Measurements from ENCODE around the gene KRTAP15-1.

Gene KRTAP15-1

GRCh38 chr21:30444204-30444603, 4.1 kb downstream of the KRTAP15-1 start:
- ChIA-PET POLR2A (no interaction called here), CTCF (interaction anchor here (0.8 to 2.2 kb wide), 7 partner anchors 10 to 643 kb away, joined by 3 to 12 read pairs (median 4); no protein-coding TSS in a partner anchor)
- H3K4me1 ChIP-seq (ENCODE audit: control insufficient read depth, insufficient read depth, low read length), result no peaks in the 10 kb centered on the region
- TF ChIP-seq ZNF398 (tag by site-specific recombination; IDR thresholded peaks at IDR 0.05) (no peak), ZNF549 (tag by site-specific recombination; IDR thresholded peaks at IDR 0.05) (no peak), ZSCAN5A (tag by site-specific recombination; IDR thresholded peaks at IDR 0.05) (no peak), SCRT2 (tag by site-specific recombination; IDR thresholded peaks at IDR 0.05) (no peak), KLF10 (tag by site-specific recombination; IDR thresholded peaks at IDR 0.05) (no peak), MYNN (tag by site-specific recombination; IDR thresholded peaks at IDR 0.05; ENCODE audit: borderline replicate concordance) (no peak), ZNF169 (tag by site-specific recombination; IDR thresholded peaks at IDR 0.05) (no peak)
- H3K4me3 ChIP-seq (ENCODE audit: low read depth, low read length), result no peak overlapping the region
- no peaks in the 10 kb centered on the region for H3K36me3 ChIP-seq (ENCODE audit: control insufficient read depth in 2 of 2, insufficient read depth in 1 of 2, low read length in 2 of 2)
- no peaks in the 10 kb centered on the region for H3K9me3 ChIP-seq (ENCODE audit: control insufficient read depth, insufficient read depth, low read depth, low read length)
- no peak overlapping the region for H3K27ac ChIP-seq (ENCODE audit: extremely low read depth, low read depth, low read length)

GRCh38 chr21:30447056-30447455, 7.0 kb downstream of the KRTAP15-1 start:
- POLR2A ChIA-PET, result no interaction called here
- no peaks in the 10 kb centered on the region for H3K9me3 ChIP-seq (ENCODE audit: control insufficient read depth, insufficient read depth, low read depth, low read length)
- H3K27ac ChIP-seq (ENCODE audit: extremely low read depth, low read depth, low read length), result no peak overlapping the region
- no peaks in the 10 kb centered on the region for H3K36me3 ChIP-seq (ENCODE audit: control insufficient read depth in 2 of 2, insufficient read depth in 1 of 2, low read length in 2 of 2)
- CTCF ChIA-PET, result no interaction called here
- no peaks in the 10 kb centered on the region for H3K4me1 ChIP-seq (ENCODE audit: control insufficient read depth, insufficient read depth, low read length)
- H3K4me3 ChIP-seq (ENCODE audit: low read depth, low read length), result no peak overlapping the region
- TF ChIP-seq ZNF514 (tag by site-specific recombination; IDR thresholded peaks at IDR 0.05) (no peak), ZBTB21 (tag by site-specific recombination; IDR thresholded peaks at IDR 0.05) (no peak), ZFP41 (tag by site-specific recombination; IDR thresholded peaks at IDR 0.05; ENCODE audit: borderline replicate concordance) (no peak), ZBTB10 (tag by site-specific recombination; IDR thresholded peaks at IDR 0.05) (no peak), BCL11A (tag by site-specific recombination; IDR thresholded peaks at IDR 0.05; ENCODE audit: low read depth) (no peak), ZBTB7A (tag by site-specific recombination; IDR thresholded peaks at IDR 0.05; ENCODE audit: low read depth) (no peak), ZNF549 (tag by site-specific recombination; IDR thresholded peaks at IDR 0.05) (no peak), ZNF48 (tag by site-specific recombination; IDR thresholded peaks at IDR 0.05) (no peak), YY1 (tag by site-specific recombination; IDR thresholded peaks at IDR 0.05) (no peak), ZNF155 (tag by site-specific recombination; IDR thresholded peaks at IDR 0.05) (no peak)

- POLR2A ChIA-PET, result no interaction called here
- no peaks in the 10 kb centered on the region for H3K36me3 ChIP-seq (ENCODE audit: control insufficient read depth in 2 of 2, insufficient read depth in 1 of 2, low read length in 2 of 2)
- CTCF ChIA-PET, result interaction anchor here (0.6 to 1.3 kb wide), 2 partner anchors 15 to 1293 kb away, joined by 4 read pairs; no protein-coding TSS in a partner anchor
- no peak for TF ChIP-seq ZNF121 (tag by site-specific recombination; IDR thresholded peaks at IDR 0.05)
- no peak for TF ChIP-seq PRDM4 (tag by site-specific recombination; IDR thresholded peaks at IDR 0.05)
- TF ChIP-seq ZNF629 (tag by site-specific recombination; IDR thresholded peaks at IDR 0.05), result no peak
- no peak for TF ChIP-seq ZNF571 (tag by site-specific recombination; IDR thresholded peaks at IDR 0.05)
- no peak for TF ChIP-seq BCL11A (tag by site-specific recombination; IDR thresholded peaks at IDR 0.05; ENCODE audit: low read depth)
- no peak for TF ChIP-seq CTCF (tag by site-specific recombination; IDR thresholded peaks at IDR 0.05)
- TF ChIP-seq ZBTB1 (tag by site-specific recombination; IDR thresholded peaks at IDR 0.05), result no peak
- TF ChIP-seq ZNF76 (tag by site-specific recombination; IDR thresholded peaks at IDR 0.05; ENCODE audit: borderline replicate concordance, low read depth), result no peak
Measured at GRCh38 chr21:30448514-30448913, 8.4 kb downstream of the KRTAP15-1 start.

More at GRCh38 chr21:30448514-30448913, 8.4 kb downstream of the KRTAP15-1 start:
- no peaks in the 10 kb centered on the region for H3K9me3 ChIP-seq (ENCODE audit: control insufficient read depth, insufficient read depth, low read depth, low read length)
- no peak overlapping the region for H3K4me3 ChIP-seq (ENCODE audit: low read depth, low read length)
- H3K27ac ChIP-seq (ENCODE audit: extremely low read depth, low read depth, low read length), result no peak overlapping the region
- no peaks in the 10 kb centered on the region for H3K4me1 ChIP-seq (ENCODE audit: control insufficient read depth, insufficient read depth, low read length)

All from HEK293 (cell line).